Measurements from ENCODE around the gene RPS25.

DNA sequence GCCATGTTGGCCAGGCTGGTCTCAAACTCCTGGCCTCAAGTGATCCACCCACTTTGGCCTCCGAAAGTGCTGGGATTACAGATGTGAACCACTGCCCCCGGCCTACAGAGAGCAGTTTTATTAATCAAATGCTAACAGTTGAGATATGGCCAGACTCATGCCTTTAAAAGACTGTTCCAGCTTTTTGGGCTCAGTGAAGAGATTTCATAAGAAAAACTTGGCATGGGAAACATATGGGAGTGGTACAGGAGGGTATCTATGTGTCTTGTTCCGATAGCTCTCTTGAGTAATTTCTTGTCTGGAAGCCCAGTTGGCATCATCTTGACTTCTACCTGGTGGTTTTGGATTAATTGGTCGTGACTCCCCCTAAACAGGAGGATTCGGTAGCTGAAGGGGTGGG lies 20.7 kb upstream of the RPS25 start:
- TF ChIP-seq, protein P1, sequence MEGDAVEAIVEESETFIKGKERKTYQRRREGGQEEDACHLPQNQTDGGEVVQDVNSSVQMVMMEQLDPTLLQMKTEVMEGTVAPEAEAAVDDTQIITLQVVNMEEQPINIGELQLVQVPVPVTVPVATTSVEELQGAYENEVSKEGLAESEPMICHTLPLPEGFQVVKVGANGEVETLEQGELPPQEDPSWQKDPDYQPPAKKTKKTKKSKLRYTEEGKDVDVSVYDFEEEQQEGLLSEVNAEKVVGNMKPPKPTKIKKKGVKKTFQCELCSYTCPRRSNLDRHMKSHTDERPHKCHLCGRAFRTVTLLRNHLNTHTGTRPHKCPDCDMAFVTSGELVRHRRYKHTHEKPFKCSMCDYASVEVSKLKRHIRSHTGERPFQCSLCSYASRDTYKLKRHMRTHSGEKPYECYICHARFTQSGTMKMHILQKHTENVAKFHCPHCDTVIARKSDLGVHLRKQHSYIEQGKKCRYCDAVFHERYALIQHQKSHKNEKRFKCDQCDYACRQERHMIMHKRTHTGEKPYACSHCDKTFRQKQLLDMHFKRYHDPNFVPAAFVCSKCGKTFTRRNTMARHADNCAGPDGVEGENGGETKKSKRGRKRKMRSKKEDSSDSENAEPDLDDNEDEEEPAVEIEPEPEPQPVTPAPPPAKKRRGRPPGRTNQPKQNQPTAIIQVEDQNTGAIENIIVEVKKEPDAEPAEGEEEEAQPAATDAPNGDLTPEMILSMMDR (conservative IDR thresholded peaks at IDR 0.05; ENCODE audit: low read length) = no peak
- TF ChIP-seq EZH2phosphoT487 (IDR thresholded peaks at IDR 0.05; ENCODE audit: borderline replicate concordance) = no peak
